Measurements from ENCODE around the gene ST7L.
A peak's percentile ranks its signal among the peaks of the same experiment; 100 is the strongest.

The ST7L gene

GRCh38 chr1:112504661-112505399, 114.1 kb downstream of the ST7L start:
- ATAC-seq = no peak
- no peak for TF ChIP-seq RARB (CRISPR knock-in tag; IDR thresholded peaks at IDR 0.05)

GRCh38 chr1:112504001-112504660, 114.8 kb downstream of the ST7L start:
- no peak for ATAC-seq
- TF ChIP-seq GLIS3 (CRISPR knock-in tag; IDR thresholded peaks at IDR 0.05) = no peak
- no peak for TF ChIP-seq ZFP3 (CRISPR knock-in tag; IDR thresholded peaks at IDR 0.05)
- TF ChIP-seq PATZ1 (CRISPR knock-in tag; IDR thresholded peaks at IDR 0.05; ENCODE audit: borderline replicate concordance) = no peak
- TF ChIP-seq PPARA (CRISPR knock-in tag; IDR thresholded peaks at IDR 0.05; ENCODE audit: borderline replicate concordance) = no peak
- no peak for TF ChIP-seq SNAI2 (CRISPR knock-in tag; IDR thresholded peaks at IDR 0.05)
- TF ChIP-seq ESRRG (CRISPR knock-in tag; IDR thresholded peaks at IDR 0.05) = no peak

- no peak for TF ChIP-seq CREB5 (CRISPR knock-in tag; IDR thresholded peaks at IDR 0.05; ENCODE audit: low read depth)
- no peak for TF ChIP-seq CSRNP3 (CRISPR knock-in tag; IDR thresholded peaks at IDR 0.05)
- no peak for TF ChIP-seq ZNF565 (CRISPR knock-in tag; conservative IDR thresholded peaks at IDR 0.05; ENCODE audit: low read depth)
- no peak for TF ChIP-seq ZNF70 (CRISPR knock-in tag; IDR thresholded peaks at IDR 0.05)
- TF ChIP-seq SNAI2 (CRISPR knock-in tag; IDR thresholded peaks at IDR 0.05) = no peak
- no peak for TF ChIP-seq ISL1 (CRISPR knock-in tag; IDR thresholded peaks at IDR 0.05)
- no peak for TF ChIP-seq POU6F1 (CRISPR knock-in tag; IDR thresholded peaks at IDR 0.05; ENCODE audit: borderline replicate concordance, low read depth)
- no peak for TF ChIP-seq CSDC2 (CRISPR knock-in tag; IDR thresholded peaks at IDR 0.05)
- TF ChIP-seq TCF4 (CRISPR knock-in tag; IDR thresholded peaks at IDR 0.05; ENCODE audit: borderline replicate concordance) = no peak
- TF ChIP-seq TSHZ2 (CRISPR knock-in tag; IDR thresholded peaks at IDR 0.05) = no peak
- TF ChIP-seq ARNTL (CRISPR knock-in tag; IDR thresholded peaks at IDR 0.05; ENCODE audit: borderline replicate concordance, low read depth) = no peak
- TF ChIP-seq OSR1 (CRISPR knock-in tag; IDR thresholded peaks at IDR 0.05) = no peak
- TF ChIP-seq ZNF8 (CRISPR knock-in tag; IDR thresholded peaks at IDR 0.05) = no peak
- no peak for TF ChIP-seq ZC3H10 (CRISPR knock-in tag; IDR thresholded peaks at IDR 0.05)
Observed at GRCh38 chr1:112502826-112503225, 116.1 kb downstream of the ST7L start.

More at GRCh38 chr1:112502826-112503225, 116.1 kb downstream of the ST7L start:
- ATAC-seq = peak; percentile 10; the same call in 1 of the 3 replicates

Data from SK-N-SH treated with all-trans-retinoic acid at 6 μM for 48 hours (cell line).